Activated T-helper 1 cell treated with anti-CD3 and anti-CD28 coated beads, Interleukin-12 subunit alpha, Interleukin-12 subunit beta, Interleukin-2, Interleukin-4 antibody, amounts not matched to agents 30 ng/mL and 10 ng/mL and 1 ng/mL, durations not matched to agents 14 hours and 24 hours and 36 hours (primary cell): ENCODE data around the gene PCF11. TPM values are rescaled to one million over a fixed set of nuclear protein-coding genes. Genes with fewer than 3 reads are reported as not detected.

Source experiments
- DNase-seq: peaks from one replicate; pipeline ENCODE4 v3.0.0; 2021; ENCODE audit warnings: low spot score
- H3K27ac Mint-ChIP-seq: one replicate; pipeline ENCODE4 v1.8.0; 2021; ENCODE audit warnings: mild to moderate bottlenecking, mixed read lengths
- H3K27me3 Mint-ChIP-seq: one replicate; pipeline ENCODE4 v1.8.0; 2022; ENCODE audit warnings: mild to moderate bottlenecking, moderate library complexity, mixed read lengths; ENCODE audit not compliant: insufficient read depth
- H3K36me3 Mint-ChIP-seq: one replicate; pipeline ENCODE4 v1.8.0; 2021; ENCODE audit warnings: low read depth, mixed read lengths
- H3K4me1 Mint-ChIP-seq: one replicate; pipeline ENCODE4 v1.8.0; 2021; ENCODE audit warnings: low read depth, mixed read lengths
- H3K4me3 Mint-ChIP-seq: one replicate; pipeline ENCODE4 v1.8.0; 2021; ENCODE audit warnings: mild to moderate bottlenecking, moderate library complexity, mixed read lengths
- H3K9me3 Mint-ChIP-seq: one replicate; pipeline ENCODE4 v1.8.0; 2021; ENCODE audit warnings: mixed read lengths
- intact Hi-C: fragments of 100-400 bp; cut with micrococcal nuclease; formaldehyde crosslinking; loops from one replicate; pipeline ENCODE4 v1.15.1; 2024
- total RNA-seq: library from RNA; stranded (reverse); gene quantifications from 2 replicates; pipeline ENCODE4 v1.2.3, GENCODE V29; 2022

The PCF11 gene
- 62.2 and 62.8 TPM in 2 replicates for total RNA-seq

- peak within 1 kb of the TSS; percentile 96 for H3K27ac Mint-ChIP-seq
- DNase-seq: no peak
- peaks cover 37% of the 10 kb centered on the region for H3K36me3 Mint-ChIP-seq
- no peaks in the 10 kb centered on the region for H3K27me3 Mint-ChIP-seq
- H3K9me3 Mint-ChIP-seq: no peaks in the 10 kb centered on the region
- H3K4me3 Mint-ChIP-seq: peak within 1 kb of the TSS; percentile 97
- intact Hi-C loops: loop anchor here (1.0 to 2.0 kb wide), 11 partner anchors 36 to 256 kb away; partner anchors contain the start of genes ANKRD42, CCDC90B and DDIAS
- H3K4me1 Mint-ChIP-seq: peaks cover 43% of the 10 kb centered on the region
These were observed at the start of gene PCF11 for GRCh38 chr11:83156996-83157593. PCF11 (plus strand) TSS chr11:83157131; CDS start chr11:83157440, 309 bp downstream.

- intact Hi-C loops: no loop called here
- peaks cover 27% of the 10 kb centered on the region for H3K4me1 Mint-ChIP-seq
- no peaks in the 10 kb centered on the region for H3K27me3 Mint-ChIP-seq
- H3K9me3 Mint-ChIP-seq: no peaks in the 10 kb centered on the region
- no peak overlapping the region for H3K27ac Mint-ChIP-seq
- DNase-seq: no peak
- no peak overlapping the region for H3K4me3 Mint-ChIP-seq
- H3K36me3 Mint-ChIP-seq: peaks cover 3% of the 10 kb centered on the region
These were observed 44.0 kb upstream of the PCF11 start for GRCh38 chr11:83112886-83113285.

GRCh38 chr11:83115026-83115425 is 41.9 kb upstream of the PCF11 start:
- H3K27me3 Mint-ChIP-seq: no peaks in the 10 kb centered on the region
- no peak for DNase-seq
- peak overlapping the region; percentile 8 for H3K4me3 Mint-ChIP-seq
- intact Hi-C loops: no loop called here
- H3K9me3 Mint-ChIP-seq: no peaks in the 10 kb centered on the region
- H3K36me3 Mint-ChIP-seq: peaks cover 3% of the 10 kb centered on the region
- H3K4me1 Mint-ChIP-seq: peaks cover 40% of the 10 kb centered on the region
- H3K27ac Mint-ChIP-seq: no peak overlapping the region

- no peak overlapping the region for H3K27ac Mint-ChIP-seq
- peaks cover 40% of the 10 kb centered on the region for H3K4me1 Mint-ChIP-seq
- no peak for DNase-seq
- intact Hi-C loops: no loop called here
- peaks cover 3% of the 10 kb centered on the region for H3K36me3 Mint-ChIP-seq
- H3K27me3 Mint-ChIP-seq: no peaks in the 10 kb centered on the region
- H3K9me3 Mint-ChIP-seq: no peaks in the 10 kb centered on the region
- peak overlapping the region; percentile 8 for H3K4me3 Mint-ChIP-seq
These were observed 41.4 kb upstream of the PCF11 start for GRCh38 chr11:83115551-83115950.

GRCh38 chr11:83116015-83116641 is 40.8 kb upstream of the PCF11 start:
- Mint-ChIP-seq H3K27me3 (no peaks in the 10 kb centered on the region), H3K27ac (no peak overlapping the region), H3K4me1 (peaks cover 40% of the 10 kb centered on the region), H3K4me3 (peak overlapping the region; percentile 32), H3K9me3 (no peaks in the 10 kb centered on the region), H3K36me3 (peaks cover 3% of the 10 kb centered on the region)
- intact Hi-C loops: loop anchor here (2.0 kb wide), 3 partner anchors 41 to 77 kb away; partner anchors contain the start of genes ANKRD42, PCF11 and RAB30
- no peak for DNase-seq

- Mint-ChIP-seq H3K9me3 (no peaks in the 10 kb centered on the region), H3K27me3 (no peaks in the 10 kb centered on the region), H3K36me3 (peaks cover 3% of the 10 kb centered on the region), H3K27ac (no peak overlapping the region), H3K4me1 (peaks cover 54% of the 10 kb centered on the region), H3K4me3 (no peak overlapping the region)
- no peak for DNase-seq
- intact Hi-C loops: no loop called here
These were observed 38.1 kb upstream of the PCF11 start for GRCh38 chr11:83118814-83119213.

GRCh38 chr11:83119216-83119615 is 37.7 kb upstream of the PCF11 start:
- Mint-ChIP-seq H3K27ac (no peak overlapping the region), H3K36me3 (peaks cover 3% of the 10 kb centered on the region), H3K4me3 (no peak overlapping the region), H3K9me3 (no peaks in the 10 kb centered on the region), H3K27me3 (no peaks in the 10 kb centered on the region), H3K4me1 (peaks cover 54% of the 10 kb centered on the region)
- no peak for DNase-seq
- intact Hi-C loops: no loop called here

- Mint-ChIP-seq H3K9me3 (no peaks in the 10 kb centered on the region), H3K27me3 (no peaks in the 10 kb centered on the region), H3K36me3 (peaks cover 1% of the 10 kb centered on the region), H3K4me3 (no peak overlapping the region), H3K4me1 (peaks cover 43% of the 10 kb centered on the region), H3K27ac (no peak overlapping the region)
- intact Hi-C loops: no loop called here
- DNase-seq: no peak
These were observed 36.6 kb upstream of the PCF11 start for GRCh38 chr11:83120327-83120726.

- no peak overlapping the region for H3K27ac Mint-ChIP-seq
- intact Hi-C loops: no loop called here
- peaks cover 30% of the 10 kb centered on the region for H3K4me1 Mint-ChIP-seq
- H3K27me3 Mint-ChIP-seq: no peaks in the 10 kb centered on the region
- H3K36me3 Mint-ChIP-seq: no peaks in the 10 kb centered on the region
- no peak overlapping the region for H3K4me3 Mint-ChIP-seq
- DNase-seq: no peak
- H3K9me3 Mint-ChIP-seq: no peaks in the 10 kb centered on the region
These were observed 34.9 kb upstream of the PCF11 start for GRCh38 chr11:83122050-83122449.

GRCh38 chr11:83122766-83123165 is 34.2 kb upstream of the PCF11 start:
- no peak overlapping the region for H3K27ac Mint-ChIP-seq
- intact Hi-C loops: no loop called here

GRCh38 chr11:83124636-83125424 is 32.1 kb upstream of the PCF11 start:
- DNase-seq: no peak
- intact Hi-C loops: no loop called here
- Mint-ChIP-seq H3K27me3 (no peaks in the 10 kb centered on the region), H3K9me3 (no peaks in the 10 kb centered on the region), H3K27ac (no peak overlapping the region), H3K4me1 (peaks cover 14% of the 10 kb centered on the region), H3K36me3 (no peaks in the 10 kb centered on the region), H3K4me3 (no peak overlapping the region)

More at GRCh38 chr11:83122766-83123165, 34.2 kb upstream of the PCF11 start:
- no peak for DNase-seq
- Mint-ChIP-seq H3K27me3 (no peaks in the 10 kb centered on the region), H3K4me1 (peaks cover 27% of the 10 kb centered on the region), H3K36me3 (no peaks in the 10 kb centered on the region), H3K9me3 (no peaks in the 10 kb centered on the region), H3K4me3 (no peak overlapping the region)

- Mint-ChIP-seq H3K4me3 (no peak overlapping the region), H3K9me3 (no peaks in the 10 kb centered on the region), H3K36me3 (no peaks in the 10 kb centered on the region), H3K27ac (no peak overlapping the region), H3K4me1 (peaks cover 14% of the 10 kb centered on the region), H3K27me3 (no peaks in the 10 kb centered on the region)
- DNase-seq: no peak
- intact Hi-C loops: no loop called here
These were observed 31.4 kb upstream of the PCF11 start for GRCh38 chr11:83125577-83125976.

GRCh38 chr11:83127310-83127637 is 29.7 kb upstream of the PCF11 start:
- Mint-ChIP-seq H3K27ac (no peak overlapping the region), H3K4me3 (no peak overlapping the region), H3K27me3 (peaks cover 3% of the 10 kb centered on the region), H3K9me3 (no peaks in the 10 kb centered on the region), H3K4me1 (peaks cover 7% of the 10 kb centered on the region), H3K36me3 (no peaks in the 10 kb centered on the region)
- no peak for DNase-seq
- intact Hi-C loops: no loop called here
